ENCODE results near the gene SERINC2.

SERINC2 gene

GRCh38 chr1:31412732-31413404, at the start of gene SERINC2:
Gene SERINC2, plus strand, starts transcription at chr1:31413213. Its CDS starts 53 bp downstream, at chr1:31413266.
- DNase-seq (ENCODE audit: low spot score), result no peak

- no peak for DNase-seq (ENCODE audit: low spot score)
Observed at GRCh38 chr1:31364561-31365250, 48.3 kb upstream of the SERINC2 start.

- no peak for DNase-seq (ENCODE audit: low spot score)
Observed at GRCh38 chr1:31366796-31367195, 46.2 kb upstream of the SERINC2 start.

- no peak for DNase-seq (ENCODE audit: low spot score)
Observed at GRCh38 chr1:31368611-31369107, 44.4 kb upstream of the SERINC2 start.

- DNase-seq (ENCODE audit: low spot score), result no peak
Observed at GRCh38 chr1:31370021-31370420, 43.0 kb upstream of the SERINC2 start.

DNA sequence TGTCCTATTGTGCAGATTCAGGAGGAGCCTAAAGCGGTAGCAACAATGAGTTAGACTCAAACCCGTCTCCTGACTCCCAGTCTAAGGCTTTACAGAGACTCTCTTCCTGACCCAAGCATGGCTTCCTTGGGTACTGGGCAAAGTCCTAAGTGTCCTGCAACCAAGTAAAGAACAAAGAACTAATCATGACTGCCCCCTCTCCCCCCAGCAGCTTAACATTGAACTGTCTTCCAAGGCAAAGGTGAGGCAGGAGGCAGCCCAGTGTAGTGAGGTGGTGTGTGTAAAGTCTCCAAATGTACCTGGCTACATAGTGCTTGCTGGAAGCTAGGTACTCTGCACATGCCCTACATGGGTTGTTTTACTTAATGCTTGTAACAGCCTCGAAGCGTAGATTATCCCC, 42.4 kb upstream of the SERINC2 start:
- no peak for DNase-seq (ENCODE audit: low spot score)

DNA sequence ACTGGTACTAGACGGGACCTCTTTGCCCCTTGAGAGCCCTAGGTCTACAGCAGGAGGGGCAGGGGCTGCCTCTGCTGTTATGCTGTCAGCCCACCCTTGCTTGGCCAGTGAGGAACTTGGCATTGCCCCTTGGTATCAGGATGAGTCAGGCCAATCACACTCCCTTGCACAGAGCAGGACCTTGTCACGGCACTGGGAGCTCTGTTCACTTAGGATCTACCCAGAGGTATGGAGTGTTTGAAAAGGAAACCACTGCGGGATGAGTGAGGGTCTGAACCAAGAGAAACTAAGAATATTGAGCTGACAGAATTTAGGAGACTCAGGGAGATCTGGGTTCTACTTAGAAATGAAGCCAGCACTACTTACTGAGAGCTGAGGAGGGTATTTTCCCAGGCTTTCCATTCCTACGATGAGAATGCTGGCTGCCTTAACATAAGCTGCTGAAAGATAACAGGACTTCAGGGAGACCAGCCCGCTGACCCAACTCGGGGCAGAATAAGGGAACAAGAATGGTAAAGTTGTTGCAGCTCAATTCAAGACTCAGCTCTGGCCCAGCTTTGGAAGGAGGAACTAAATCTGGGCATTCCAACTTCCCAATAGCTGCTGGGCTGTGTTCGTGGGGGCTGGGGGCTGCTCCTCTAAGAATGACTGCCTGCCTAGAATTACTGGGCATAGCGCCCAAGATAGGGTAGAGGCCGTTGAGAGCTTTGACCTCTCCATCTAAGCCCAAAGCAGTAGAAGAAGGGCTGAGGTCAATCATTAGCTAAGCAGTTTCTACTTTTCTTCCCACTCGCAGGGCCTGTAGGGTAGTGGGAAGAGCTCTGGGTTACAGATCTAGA, 41.7 kb upstream of the SERINC2 start:
- no peak for DNase-seq (ENCODE audit: low spot score)

DNA sequence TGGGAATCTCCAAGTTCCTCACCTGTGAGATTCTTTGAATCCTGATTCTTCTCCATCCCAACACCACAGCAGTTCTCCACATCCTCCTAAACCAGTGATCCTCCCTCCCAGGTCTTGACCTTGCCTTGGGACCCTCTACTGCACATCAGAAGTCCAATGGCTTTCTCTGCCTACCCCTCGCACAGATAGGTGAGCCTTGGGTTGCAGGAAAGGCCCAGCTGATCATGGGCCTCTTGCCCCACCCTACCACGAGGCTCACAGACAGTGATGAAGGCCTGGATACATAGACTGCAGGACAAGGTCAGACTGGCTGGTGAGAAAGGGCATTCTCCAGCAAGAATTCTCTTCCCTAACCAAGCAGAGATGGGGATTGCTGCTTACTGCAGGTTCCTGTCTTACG, 41.0 kb upstream of the SERINC2 start:
- no peak for DNase-seq (ENCODE audit: low spot score)

DNA sequence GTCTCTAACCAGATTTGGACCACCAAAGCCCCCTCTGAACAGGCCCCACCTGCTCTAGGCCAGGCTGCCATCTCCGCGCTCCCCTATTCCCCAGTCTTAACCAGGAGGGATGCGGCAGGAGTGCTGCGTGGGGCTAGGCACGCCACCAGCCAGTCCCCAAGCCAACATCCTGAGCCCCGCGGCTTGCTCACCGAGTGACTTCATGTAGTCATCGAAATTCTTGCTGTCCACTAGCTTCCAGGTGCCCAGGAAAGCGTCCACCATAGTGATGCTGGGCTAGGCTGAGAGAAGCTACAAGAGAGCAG, 40.3 kb upstream of the SERINC2 start:
- DNase-seq (ENCODE audit: low spot score), result no peak

- DNase-seq (ENCODE audit: low spot score), result peak; percentile 26
Observed at GRCh38 chr1:31373056-31373896, 39.7 kb upstream of the SERINC2 start, which contains the start of gene FABP3. Gene FABP3, minus strand, starts transcription at chr1:31373076. Its CDS starts 62 bp downstream, at chr1:31373014.

- no peak for DNase-seq (ENCODE audit: low spot score)
Observed at GRCh38 chr1:31373897-31374486, 39.0 kb upstream of the SERINC2 start.

DNA sequence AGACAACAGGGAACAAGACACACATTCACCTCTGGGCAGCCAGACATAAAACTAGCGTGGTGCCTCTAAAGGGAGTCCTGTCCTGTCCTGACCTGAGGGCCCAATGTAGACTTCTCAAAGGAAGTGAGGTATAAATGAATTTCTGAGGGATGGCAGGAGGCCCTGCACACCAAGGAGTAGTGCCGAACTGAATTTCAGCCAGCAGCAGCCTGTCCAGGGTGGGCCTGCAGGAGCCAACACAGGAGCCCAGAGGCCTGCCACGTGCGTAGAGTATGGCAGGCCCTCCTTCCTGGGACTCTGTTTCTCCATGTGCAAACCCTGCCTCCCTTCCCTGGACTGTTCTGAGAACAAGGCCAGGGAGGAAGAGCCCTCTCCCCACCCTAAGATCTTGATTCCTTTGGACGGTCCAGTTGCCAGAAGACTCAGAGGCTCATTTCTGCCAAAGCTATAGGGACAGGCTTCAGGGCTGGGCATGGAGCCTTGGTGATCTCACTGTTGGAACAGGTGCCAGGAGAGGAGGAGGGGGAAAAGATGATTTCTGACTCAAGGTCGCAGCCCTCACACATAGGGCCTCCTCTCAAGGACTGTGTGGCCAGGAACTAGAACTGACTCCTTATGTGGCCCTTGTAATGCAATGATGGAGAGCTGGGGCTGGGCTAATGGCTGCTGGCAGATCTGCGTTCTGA, 38.4 kb upstream of the SERINC2 start:
- no peak for DNase-seq (ENCODE audit: low spot score)

GRCh38 chr1:31376375-31377134, 36.5 kb upstream of the SERINC2 start:
- DNase-seq (ENCODE audit: low spot score), result no peak

GRCh38 chr1:31377364-31377863, 35.6 kb upstream of the SERINC2 start:
- DNase-seq (ENCODE audit: low spot score), result no peak

DNA sequence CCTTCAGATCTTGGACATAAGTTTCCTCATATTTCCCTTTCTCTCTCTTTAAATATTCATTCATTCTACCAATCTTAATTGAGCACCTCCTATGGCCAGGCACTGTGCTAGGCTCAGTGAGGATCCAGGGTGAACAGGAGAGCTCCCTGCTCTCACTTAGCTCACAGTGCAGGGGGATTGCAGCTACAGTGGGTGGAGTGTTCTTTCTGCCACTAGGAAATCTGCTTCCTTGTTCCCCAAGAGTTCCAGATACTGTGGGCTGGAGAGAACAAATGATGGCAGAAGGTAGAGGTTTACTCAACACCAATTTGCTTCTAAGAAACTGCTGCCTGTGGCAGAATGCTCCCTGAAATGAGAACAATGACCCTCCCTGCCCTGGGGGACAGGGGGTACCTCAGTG, 35.0 kb upstream of the SERINC2 start:
- no peak for DNase-seq (ENCODE audit: low spot score)

GRCh38 chr1:31380181-31380580, 32.8 kb upstream of the SERINC2 start:
- no peak for DNase-seq (ENCODE audit: low spot score)

GRCh38 chr1:31381394-31382294, 31.4 kb upstream of the SERINC2 start:
- DNase-seq (ENCODE audit: low spot score), result no peak

DNA sequence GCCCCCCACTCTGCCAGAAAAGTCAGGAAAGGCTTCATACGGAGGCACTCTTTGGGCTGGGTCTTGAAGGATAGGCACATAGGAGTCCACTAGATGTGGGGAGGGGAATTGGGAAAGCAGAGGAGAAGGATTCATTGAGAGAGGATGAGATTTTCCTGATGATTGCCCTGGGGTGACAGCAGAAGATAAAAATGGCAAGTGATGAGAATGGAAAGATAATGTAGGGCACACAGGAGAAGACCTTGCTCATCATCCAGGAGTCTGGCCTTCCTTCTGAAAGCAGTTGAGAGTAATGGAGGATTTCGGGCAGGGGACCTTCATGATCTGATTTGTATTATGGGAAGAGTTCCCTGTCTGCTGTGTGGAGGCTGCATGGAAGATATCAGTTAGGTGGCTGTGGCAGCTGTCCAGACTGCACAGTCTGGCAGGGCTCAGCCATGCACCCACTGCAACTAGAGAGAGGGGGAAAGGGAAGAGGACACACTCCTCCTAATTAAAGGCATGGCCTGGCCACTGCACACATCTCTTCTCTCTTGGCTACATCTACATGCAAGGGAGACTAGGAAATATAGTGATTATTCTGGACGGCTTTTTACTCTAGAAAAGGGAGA, 30.5 kb upstream of the SERINC2 start:
- no peak for DNase-seq (ENCODE audit: low spot score)

Measured in COLO829 (cell line).